Muscle layer of colon (tissue), 2 donors: ENCODE measurements around the gene TMEM130.
"Not testable (repeated sequence)": the region's sequence is repeated elsewhere in the genome, so short reads cannot be mapped to it uniquely, and the experiment has no call there.

Source experiments
- H3K27ac ChIP-seq: one replicate; pipeline ENCODE4 v1.7.0; 2013; ENCODE audit warnings: low read depth, mild to moderate bottlenecking, low read length, moderate library complexity
- H3K27me3 ChIP-seq, 2 donors: one replicate each; pipeline ENCODE4 v1.7.0; 2013; ENCODE audit warnings: low read length in 2 of 2, mild to moderate bottlenecking in 2 of 2; ENCODE audit not compliant: insufficient read depth in 2 of 2, control insufficient read depth in 1 of 2
- H3K36me3 ChIP-seq: one replicate; pipeline ENCODE4 v1.7.0; 2013; ENCODE audit warnings: mild to moderate bottlenecking, low read length; ENCODE audit not compliant: insufficient read depth
- H3K4me1 ChIP-seq: one replicate; pipeline ENCODE4 v1.7.0; 2013; ENCODE audit warnings: mild to moderate bottlenecking, low read length; ENCODE audit not compliant: insufficient read depth
- H3K4me3 ChIP-seq, 2 donors: one replicate each; pipeline ENCODE4 v1.7.0; 2013; ENCODE audit warnings: low read length in 2 of 2, low read depth in 1 of 2, mild to moderate bottlenecking in 1 of 2, moderate library complexity in 1 of 2
- H3K9ac ChIP-seq: one replicate; pipeline ENCODE4 v1.7.0; 2013; ENCODE audit warnings: low read length
- H3K9me3 ChIP-seq: one replicate; pipeline ENCODE4 v1.7.0; 2013; ENCODE audit warnings: mild to moderate bottlenecking, low read length
- donor health status: abdominal sarcoma.
- donor health status: Adenocarcinoma of cecum.

TMEM130 gene

GRCh38 chr7:98864731-98865453, 4.9 kb downstream of the TMEM130 start:
- H3K9me3 ChIP-seq, result no peaks in the 10 kb centered on the region
- no peaks in the 10 kb centered on the region for H3K4me1 ChIP-seq
- H3K4me3 ChIP-seq, result no peak overlapping the region
- H3K9ac ChIP-seq, result no peak overlapping the region
- H3K27me3 ChIP-seq, result peaks cover 0 to 9% of the 10 kb centered on the region in 2 donors
- no peak overlapping the region for H3K27ac ChIP-seq
- no peaks in the 10 kb centered on the region for H3K36me3 ChIP-seq

GRCh38 chr7:98863601-98864000, 6.2 kb downstream of the TMEM130 start:
- no peak overlapping the region for H3K27ac ChIP-seq
- H3K4me1 ChIP-seq, result no peaks in the 10 kb centered on the region
- H3K9me3 ChIP-seq, result no peaks in the 10 kb centered on the region
- no peak overlapping the region for H3K9ac ChIP-seq
- no peak overlapping the region for H3K4me3 ChIP-seq
- no peaks in the 10 kb centered on the region for H3K27me3 ChIP-seq
- no peaks in the 10 kb centered on the region for H3K36me3 ChIP-seq

DNA sequence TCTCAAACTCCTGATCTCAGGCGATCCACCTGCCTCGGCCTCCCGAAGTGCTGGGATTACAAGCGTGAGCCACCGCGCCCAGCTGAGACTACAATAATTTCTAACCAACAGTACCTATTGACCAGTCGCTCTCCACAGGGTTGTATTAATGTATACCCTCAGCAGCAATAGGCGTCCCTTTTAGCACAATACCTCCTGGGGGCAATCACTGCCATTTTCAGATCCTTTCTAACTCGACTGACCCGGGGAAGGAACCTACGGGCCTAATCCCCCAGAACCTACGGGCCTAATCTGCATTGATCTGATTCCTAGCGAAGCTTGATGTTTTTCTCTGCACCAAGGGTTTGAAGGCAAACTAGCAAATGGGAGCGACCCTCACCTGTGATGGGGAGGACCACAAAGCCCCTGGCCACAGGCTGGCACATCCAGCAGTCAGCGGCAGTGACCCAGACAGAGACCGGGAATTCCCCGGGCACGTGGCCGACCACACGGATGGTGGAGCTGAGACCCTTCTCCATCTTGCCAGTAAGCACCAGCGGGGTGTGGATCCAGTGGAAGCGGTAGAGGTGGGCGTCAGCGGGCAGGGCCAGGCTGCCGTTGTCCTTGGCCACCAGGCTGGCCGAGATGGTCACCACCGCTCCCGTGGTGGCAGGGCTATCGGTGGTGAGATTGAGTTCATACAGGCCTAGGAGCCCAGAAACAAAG, 6.9 kb downstream of the TMEM130 start:
- no peaks in the 10 kb centered on the region for H3K36me3 ChIP-seq
- H3K9me3 ChIP-seq, result no peaks in the 10 kb centered on the region
- no peak overlapping the region for H3K4me3 ChIP-seq
- no peaks in the 10 kb centered on the region for H3K27me3 ChIP-seq
- H3K9ac ChIP-seq, result no peak overlapping the region
- H3K4me1 ChIP-seq, result no peaks in the 10 kb centered on the region
- H3K27ac ChIP-seq, result no peak overlapping the region

- Histone ChIP-seq H3K4me3 (no peak overlapping the region), H3K27ac (no peak overlapping the region), H3K9me3 (no peaks in the 10 kb centered on the region), H3K9ac (no peak overlapping the region), H3K4me1 (no peaks in the 10 kb centered on the region), H3K27me3 (no peaks in the 10 kb centered on the region), H3K36me3 (no peaks in the 10 kb centered on the region)
Observed at GRCh38 chr7:98862203-98862602, 7.6 kb downstream of the TMEM130 start.

DNA sequence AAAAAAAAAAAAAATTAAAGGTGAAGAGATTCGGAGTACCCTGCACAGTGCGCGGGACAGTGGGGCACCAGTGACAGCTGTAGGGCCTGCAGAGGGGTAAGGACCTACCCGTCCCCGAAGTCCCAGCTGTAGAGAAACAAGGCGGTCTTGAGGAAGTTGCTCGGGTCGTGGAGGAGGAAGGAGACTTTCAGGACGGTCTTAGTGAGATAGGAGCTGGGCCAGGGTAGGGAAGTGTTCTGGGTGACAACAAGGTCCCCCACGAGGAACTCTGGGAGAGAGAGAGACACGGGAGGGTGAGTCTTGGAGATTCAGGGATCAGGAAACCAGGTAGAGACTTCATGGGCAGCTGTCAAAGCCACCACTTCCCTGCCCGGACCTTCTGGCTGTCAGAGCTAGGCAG, 9.7 kb downstream of the TMEM130 start:
- Histone ChIP-seq H3K9ac (no peak overlapping the region), H3K36me3 (no peaks in the 10 kb centered on the region), H3K27me3 (no peaks in the 10 kb centered on the region), H3K4me3 (no peak overlapping the region), H3K4me1 (no peaks in the 10 kb centered on the region), H3K27ac (no peak overlapping the region), H3K9me3 (no peaks in the 10 kb centered on the region)

- Histone ChIP-seq H3K36me3 (no peaks in the 10 kb centered on the region), H3K27ac (no peak overlapping the region), H3K27me3 (no peaks in the 10 kb centered on the region), H3K4me3 (no peak overlapping the region), H3K9ac (no peak overlapping the region), H3K9me3 (no peaks in the 10 kb centered on the region), H3K4me1 (no peaks in the 10 kb centered on the region)
Observed at GRCh38 chr7:98855610-98856422, 14.0 kb downstream of the TMEM130 start.

DNA sequence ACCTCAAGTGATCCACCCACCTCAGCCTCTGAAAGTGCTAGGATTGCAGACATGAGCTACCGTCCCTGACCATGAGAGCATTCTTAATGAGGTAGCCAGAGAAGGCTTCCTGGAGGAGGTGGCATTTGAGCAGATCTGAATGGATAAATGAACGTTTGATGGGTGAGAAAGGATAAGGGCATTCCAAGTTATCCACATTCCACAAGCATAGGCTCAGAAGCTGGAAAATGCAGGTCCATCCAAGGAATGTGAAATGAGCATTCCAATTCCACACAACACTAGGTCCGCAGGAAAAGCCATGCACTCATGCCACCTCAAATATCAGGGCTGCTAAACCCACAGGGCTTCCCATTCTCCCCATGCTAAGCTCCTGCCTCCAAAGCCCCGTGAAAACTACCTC, 17.0 kb downstream of the TMEM130 start:
- no peaks in the 10 kb centered on the region for H3K27me3 ChIP-seq
- H3K4me1 ChIP-seq, result no peaks in the 10 kb centered on the region
- no peak overlapping the region for H3K27ac ChIP-seq
- H3K9ac ChIP-seq, result no peak overlapping the region
- H3K36me3 ChIP-seq, result no peaks in the 10 kb centered on the region
- H3K9me3 ChIP-seq, result peaks cover 8% of the 10 kb centered on the region
- no peak overlapping the region for H3K4me3 ChIP-seq

DNA sequence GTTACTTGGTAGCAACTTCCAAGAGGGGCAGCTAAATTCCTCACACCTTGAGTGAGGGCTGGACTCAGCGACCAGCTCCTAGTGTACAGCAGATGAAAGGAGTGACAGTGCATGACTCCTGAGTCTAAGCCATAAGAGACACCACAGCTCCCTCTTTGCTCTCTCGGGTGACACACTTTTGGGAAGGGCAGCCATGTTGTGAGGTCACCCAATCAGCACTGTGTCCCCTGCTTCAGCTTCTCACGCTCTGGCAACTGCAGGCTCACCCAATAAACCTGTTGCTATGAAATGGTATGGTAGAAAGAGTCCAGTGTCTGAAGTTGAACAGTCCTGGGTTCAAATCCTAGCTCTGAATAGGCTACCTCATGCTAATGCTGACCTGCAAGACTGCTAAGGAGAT, 20.9 kb downstream of the TMEM130 start:
- no peaks in the 10 kb centered on the region for H3K36me3 ChIP-seq
- no peak overlapping the region for H3K9ac ChIP-seq
- no peaks in the 10 kb centered on the region for H3K27me3 ChIP-seq
- H3K4me3 ChIP-seq, result no peak overlapping the region
- no peak overlapping the region for H3K27ac ChIP-seq
- H3K9me3 ChIP-seq, result peaks cover 8% of the 10 kb centered on the region
- no peaks in the 10 kb centered on the region for H3K4me1 ChIP-seq

DNA sequence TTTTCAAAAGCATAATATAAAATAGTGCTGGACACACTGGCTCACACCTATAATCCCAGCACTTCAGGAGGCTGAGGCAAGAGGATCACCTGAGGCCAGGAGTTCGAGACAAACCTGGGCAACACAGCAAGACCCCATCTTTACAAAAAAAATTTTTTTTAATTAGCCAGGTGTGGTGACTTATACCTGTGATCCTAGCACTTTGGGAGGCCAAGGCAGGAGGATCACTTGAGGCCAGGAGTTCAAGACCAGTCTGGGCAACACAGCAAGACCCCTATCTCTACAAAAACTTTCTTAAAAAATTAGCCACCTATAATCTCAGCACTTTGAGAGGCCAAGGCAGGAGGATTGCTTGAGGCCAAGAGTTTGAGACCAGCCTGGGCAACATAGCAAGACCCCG, 27.3 kb downstream of the TMEM130 start:
- H3K27me3 ChIP-seq, H3K4me1 ChIP-seq, H3K36me3 ChIP-seq: not testable (repeated sequence)

DNA sequence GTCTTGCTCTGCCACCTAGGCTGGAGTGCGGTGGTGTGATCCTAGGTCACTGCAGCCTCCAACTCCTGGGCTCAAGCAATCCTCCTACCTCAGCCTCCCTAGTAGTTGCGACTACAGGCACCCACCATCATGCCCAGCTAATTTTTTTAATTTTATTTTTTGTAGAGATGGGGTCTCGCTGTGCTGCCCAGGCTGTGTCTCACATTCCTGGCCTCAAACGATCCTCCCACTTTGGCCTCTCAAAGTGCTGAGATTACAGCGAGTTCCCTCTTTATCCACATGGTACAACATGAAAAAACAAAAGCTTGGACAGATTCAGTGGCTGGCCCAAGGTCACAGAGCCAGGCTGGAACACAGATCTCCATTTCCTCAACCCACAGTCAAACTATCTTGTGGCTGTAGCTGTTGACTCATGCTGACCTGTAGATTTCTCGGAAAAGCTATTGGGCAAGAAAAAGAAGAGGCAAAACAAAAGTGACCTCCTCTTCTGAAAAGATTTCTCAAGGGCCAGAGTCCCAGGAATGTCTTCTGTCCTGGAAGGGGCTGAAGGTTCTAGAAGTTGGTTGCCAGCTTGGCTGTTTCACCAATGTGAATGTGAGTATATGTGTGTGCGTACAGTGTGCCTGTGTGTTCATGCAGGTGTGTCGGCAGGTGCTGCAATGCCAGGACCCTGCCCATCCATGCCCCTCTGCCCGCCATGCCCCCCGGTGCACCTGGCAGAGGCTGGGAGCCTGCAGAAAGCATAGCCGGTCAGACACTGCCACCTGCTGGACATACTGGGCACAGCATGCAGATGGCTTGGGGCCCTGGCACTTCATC, 28.4 kb downstream of the TMEM130 start:
- H3K36me3 ChIP-seq, result no peaks in the 10 kb centered on the region
- no peaks in the 10 kb centered on the region for H3K9me3 ChIP-seq
- no peaks in the 10 kb centered on the region for H3K27me3 ChIP-seq
- H3K9ac ChIP-seq, result no peak overlapping the region
- no peak overlapping the region for H3K4me3 ChIP-seq
- H3K4me1 ChIP-seq, result no peaks in the 10 kb centered on the region
- H3K27ac ChIP-seq, result no peak overlapping the region

More for the DNA sequence above, 27.3 kb downstream of the TMEM130 start:
- H3K4me3 ChIP-seq, H3K27ac ChIP-seq, H3K9me3 ChIP-seq, H3K9ac ChIP-seq: not testable (repeated sequence)

DNA sequence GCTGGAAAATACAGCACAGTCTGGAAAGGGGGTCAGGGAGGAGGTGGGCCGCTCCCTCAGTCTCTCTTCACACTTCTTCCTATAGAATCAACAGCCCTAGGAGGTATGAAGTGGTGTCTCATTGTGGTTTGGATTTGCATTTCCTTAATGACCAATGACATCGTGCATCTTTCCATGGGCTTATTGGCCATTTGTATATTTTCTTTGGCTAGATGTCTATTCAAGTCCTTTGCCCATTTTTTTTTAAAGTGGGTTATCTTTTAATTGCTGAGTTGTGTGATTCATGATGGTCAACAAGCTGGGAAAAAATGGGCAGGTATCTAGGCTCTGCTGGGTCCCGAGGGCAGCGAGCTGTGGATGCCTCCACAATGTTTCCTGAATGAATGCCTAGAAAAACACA, 29.1 kb downstream of the TMEM130 start:
- H3K9ac ChIP-seq, result no peak overlapping the region
- H3K4me3 ChIP-seq, result no peak overlapping the region
- no peaks in the 10 kb centered on the region for H3K36me3 ChIP-seq
- H3K27ac ChIP-seq, result no peak overlapping the region
- H3K9me3 ChIP-seq, result no peaks in the 10 kb centered on the region
- no peaks in the 10 kb centered on the region for H3K4me1 ChIP-seq
- no peaks in the 10 kb centered on the region for H3K27me3 ChIP-seq
